ENCODE measurements around the gene HYAL2.
"Not testable (repeated sequence)": the region's sequence is repeated elsewhere in the genome, so short reads cannot be mapped to it uniquely, and the experiment has no call there.

Gene HYAL2

DNA sequence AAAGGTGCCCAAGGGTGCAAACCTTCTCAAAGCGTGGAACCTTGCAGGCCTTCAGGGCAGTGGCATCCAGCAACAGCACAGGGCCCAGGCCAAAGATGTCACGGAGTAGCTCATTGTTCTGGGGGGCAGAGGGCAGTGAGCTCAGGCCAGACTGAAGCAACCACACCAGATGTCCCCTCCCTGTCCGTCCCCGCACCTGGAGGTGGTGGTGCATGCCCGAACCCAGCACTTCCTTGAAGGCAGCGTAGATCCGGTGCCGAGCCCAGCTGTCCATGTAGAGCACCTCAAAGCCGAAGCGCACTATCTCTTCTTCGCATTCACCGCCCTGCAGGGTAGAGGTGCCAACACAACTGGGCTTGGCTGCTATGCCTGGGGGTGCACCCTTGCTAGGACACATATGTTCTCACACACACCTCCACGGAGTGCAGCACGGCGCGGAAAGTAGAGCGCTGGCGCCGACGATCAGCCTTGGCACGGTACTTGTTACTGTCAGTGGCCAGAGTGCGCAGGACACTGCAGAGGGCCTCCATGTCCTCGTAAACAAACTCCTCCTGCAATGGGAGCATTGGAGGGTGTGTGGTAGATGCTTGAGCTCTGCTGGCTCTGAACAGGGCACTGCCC is 34.0 kb downstream of the HYAL2 start:
- DNase-seq, result no peak

DNA sequence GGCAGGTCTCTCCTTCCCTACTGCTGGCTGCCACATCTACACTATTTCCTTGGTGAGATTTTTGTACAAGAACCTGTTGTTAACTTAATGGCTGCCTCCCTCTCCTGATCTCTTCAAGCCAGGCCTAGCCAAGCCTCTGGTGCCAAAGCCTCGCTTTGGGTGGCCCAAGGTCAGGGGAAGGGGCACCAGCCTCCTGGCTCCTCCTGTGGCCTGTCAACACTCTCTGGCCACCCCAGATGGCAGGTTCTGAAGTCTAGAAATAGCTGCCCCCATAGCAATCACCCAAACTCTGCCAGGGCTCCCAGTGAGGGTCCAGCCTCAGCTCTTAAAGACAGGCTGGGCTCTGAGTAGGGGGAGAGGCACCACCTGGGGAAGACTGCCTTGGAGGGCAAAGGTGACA is 35.3 kb downstream of the HYAL2 start:
- DNase-seq, result no peak

DNA sequence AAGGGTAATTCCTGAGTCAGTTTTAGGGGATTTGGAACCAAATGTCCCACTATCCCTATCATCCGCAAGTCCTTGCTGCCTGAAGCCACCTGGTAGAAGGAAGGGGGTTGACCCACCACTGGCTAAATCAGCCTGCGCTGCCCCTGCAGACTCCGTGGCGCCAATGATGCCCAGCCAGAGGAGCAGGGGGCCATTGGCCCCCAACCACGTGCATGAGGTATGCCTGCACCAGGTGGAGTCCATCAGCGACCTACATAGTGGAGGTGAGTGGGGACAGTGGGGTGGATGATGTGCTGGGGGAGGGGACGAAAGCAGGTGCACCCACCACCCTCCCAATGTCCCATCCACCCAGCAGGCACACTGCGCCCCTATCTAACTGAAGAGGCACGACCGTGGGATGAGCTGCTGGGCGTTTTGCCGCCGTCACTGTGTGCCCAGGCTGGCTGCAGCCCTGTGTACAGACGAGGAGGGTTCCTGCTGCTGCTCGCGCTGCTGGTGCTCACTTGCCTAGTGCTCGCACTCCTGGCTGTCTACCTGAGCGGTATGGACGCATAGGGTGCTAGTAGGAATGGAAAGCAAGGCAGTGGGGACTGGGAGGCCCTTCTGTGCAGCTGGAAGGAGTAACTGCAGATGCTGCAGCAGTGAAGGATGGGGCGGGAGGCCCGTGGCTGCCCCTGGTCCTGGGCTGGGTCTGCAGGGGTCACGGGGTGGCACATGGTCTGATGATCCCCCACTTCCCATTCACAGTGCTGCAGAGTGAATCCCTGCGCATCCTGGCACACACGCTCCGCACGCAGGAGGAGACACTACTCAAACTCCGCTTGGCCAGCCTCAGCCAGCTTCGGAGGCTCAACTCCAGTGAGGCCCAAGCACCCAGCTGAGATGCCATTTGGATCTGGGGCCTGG is 36.0 kb downstream of the HYAL2 start:
- no peak for DNase-seq

DNA sequence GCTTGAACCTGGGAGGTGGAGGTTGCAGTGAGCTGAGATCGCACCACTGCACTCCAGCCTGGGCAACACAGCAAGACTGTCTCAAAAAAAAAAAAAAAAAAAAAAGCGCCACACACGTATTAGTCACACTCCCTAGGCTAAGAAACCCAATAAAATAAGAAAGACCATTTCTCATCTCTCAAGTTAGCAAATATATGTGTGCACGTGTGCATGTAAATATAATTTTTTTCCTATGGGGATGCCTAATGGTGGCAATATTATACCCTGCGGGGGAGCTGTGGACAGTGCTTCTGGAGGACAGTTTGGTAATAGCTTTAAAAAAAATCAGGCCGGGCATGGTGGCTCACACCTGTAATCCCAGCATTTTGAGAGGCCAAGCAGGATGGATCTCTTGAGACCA is 38.4 kb downstream of the HYAL2 start:
- DNase-seq, result not testable (repeated sequence)

DNA sequence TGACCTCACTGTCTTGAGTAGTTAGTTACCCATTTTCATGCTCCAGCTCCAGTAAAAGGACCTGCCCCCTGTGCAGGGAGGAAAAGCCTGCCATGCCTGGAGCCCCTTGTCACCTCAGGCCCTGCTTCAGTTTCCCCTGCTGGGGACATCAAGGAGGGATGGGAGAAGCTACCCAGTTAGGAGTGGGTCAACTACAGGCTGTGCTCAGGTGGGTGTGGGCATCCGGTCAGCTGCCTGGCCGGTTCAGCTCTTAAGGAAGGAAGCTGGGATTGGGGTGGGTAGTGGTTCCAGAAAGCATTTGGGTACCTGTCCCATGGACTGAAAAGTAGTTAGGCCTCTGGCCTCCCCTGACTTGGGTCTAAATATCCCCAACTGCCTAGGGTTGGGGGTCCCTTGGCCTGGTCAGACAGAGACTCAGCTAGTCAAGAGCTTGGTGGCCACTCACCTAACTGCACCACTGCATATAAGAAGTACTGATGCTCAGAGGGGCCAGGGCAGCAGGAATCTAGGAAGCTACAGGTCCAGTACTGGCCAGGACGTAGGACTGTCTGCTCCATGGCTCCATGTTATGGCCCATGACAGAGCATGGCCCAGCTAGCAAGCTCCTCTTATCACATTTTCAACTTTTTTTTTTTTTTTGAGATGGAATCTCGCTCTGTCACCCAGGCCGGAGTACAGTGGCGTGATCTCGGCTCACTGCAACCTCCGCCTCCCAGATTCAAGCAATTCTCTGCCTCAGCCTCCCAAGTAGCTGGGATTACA is 43.1 kb downstream of the HYAL2 start:
- no peak for DNase-seq

DNA sequence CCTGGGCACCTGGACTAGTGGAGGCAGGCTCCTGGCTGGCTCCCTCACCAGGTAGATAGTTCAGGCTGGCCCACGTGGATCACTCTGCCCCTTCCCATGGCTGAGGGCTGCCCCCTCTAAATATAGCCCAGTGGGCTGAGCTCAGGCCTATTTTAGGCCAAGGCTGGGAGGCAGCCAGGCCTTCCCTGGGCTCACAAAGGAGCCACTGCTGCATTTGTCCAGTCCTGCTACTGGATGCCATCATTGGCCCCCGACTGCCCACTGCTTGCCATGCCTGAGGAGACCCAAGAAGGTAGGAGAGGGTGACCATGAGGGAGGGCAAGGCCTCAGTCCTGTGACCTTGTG is 43.7 kb downstream of the HYAL2 start, which contains the start of gene LSMEM2:
TSS of gene LSMEM2 (plus strand) at position 208 of the 345 bp plus-strand sequence. CDS start at position 235, 27 bp downstream.
- no peak for DNase-seq

DNA sequence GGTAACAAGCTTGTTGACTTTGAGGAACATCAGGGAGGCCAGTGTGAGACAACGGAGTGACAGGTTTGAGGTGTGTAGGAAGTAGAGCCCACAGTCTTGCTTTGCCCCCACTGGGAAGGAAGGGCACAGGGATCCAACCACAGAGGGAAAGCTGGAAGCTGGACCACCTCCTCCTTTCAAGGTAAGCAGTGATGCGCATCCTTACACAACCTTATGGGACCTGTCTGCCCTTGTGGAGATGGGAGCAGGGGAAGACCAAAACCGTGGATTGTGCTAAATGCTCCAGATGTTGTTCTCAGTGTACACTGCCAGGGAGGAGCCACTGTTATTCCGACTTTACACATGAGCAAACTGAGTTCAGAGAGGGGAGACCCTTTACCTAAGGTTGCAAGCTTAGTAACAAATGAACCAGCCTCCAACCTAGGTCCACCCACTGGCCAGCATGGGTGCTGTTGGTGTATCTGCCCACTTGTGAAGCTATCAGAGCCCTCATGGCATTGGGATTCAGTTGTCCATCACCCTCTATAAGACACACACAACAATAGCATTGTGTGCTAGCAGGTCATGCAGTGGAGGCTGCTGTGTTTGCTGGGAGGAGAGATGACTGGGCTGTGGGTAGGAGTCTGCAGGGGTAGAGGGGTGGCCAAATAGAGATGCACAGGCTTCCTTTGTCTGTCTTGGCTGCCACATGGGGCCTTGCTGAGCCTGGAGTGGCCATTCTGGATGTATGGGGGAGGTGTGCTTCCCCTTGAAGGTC is 44.2 kb downstream of the HYAL2 start:
- no peak for DNase-seq

DNA sequence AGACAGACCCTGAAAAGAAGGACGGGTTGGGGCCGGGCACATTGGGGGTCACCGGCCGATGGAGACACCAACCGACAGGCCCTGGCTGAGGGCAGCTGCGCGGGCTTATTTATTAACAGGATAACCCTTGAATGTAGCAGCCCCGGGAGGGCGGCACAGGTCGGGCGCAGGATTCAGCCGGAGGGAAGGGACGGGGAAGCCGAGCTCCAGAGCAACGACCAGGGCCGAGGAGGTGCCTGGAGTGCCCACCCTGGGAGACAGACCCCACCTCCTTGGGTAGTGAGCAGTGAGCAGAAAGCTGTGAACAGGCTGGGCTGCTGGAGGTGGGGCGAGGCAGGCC is 45.8 kb downstream of the HYAL2 start:
- DNase-seq, result no peak

DNA sequence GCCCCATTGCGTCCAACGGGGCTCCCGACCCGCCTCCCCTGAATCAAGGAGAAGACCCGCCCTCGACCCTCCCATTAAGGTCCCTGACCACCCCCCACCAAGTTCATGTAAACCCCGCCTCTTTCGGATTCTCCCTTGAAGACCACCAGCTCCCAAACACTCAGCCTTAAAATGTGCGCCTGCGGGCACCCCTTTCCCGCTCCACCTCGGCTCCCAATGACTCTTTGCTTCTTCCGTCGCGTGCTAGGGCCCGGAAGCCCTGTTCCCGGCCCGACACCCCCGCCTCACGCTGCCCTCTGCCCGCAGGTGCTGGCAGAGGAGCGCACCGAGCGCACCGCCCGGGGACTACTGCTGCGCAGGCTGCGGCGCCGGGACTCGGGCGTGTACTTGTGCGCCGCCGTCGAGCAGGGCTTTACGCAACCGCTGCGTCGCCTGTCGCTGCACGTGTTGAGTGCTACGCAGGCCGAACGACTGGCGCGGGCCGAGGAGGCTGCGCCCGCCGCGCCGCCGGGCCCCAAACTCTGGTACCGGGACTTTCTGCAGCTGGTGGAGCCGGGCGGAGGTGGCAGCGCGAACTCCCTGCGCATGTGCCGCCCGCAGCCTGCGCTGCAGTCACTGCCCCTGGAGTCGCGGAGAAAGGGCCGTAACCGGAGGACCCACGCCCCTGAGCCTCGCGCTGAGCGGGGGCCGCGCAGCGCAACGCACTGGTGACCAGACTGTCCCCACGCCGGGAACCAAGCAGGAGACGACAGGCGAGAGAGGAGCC is 46.4 kb downstream of the HYAL2 start:
- peak; percentile 68 for DNase-seq

DNA sequence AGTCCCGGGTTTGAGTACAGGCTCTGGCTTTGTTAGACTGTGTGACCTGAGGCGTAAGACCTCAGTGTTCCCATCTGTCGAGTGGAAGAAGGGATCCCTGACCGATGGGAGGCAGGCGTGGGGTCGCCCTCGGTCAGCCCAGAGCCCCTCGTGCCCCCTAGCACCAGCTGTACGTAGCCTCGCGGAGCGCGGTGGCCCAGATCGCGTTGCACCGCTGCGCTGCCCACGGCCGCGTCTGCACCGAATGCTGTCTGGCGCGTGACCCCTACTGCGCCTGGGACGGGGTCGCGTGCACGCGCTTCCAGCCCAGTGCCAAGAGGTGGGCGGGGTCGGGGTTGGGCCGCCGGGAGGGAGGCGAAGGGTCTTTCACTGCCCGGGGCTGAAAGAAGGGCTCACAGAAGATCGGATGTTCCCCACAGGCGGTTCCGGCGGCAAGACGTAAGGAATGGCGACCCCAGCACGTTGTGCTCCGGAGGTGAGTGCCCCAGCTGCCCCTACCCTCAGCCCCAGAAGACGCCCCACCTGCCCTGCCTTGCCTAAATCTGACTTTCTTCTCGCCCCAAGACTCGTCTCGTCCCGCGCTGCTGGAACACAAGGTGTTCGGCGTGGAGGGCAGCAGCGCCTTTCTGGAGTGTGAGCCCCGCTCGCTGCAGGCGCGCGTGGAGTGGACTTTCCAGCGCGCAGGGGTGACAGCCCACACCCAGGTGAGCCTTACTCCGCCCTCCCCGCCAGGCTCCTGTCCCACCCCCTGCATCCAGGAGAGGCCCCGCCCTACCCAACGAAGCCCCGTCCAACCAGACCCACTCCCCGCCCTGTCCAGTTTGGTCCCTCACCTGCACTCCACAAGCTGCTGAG is 47.2 kb downstream of the HYAL2 start:
- no peak for DNase-seq

DNA sequence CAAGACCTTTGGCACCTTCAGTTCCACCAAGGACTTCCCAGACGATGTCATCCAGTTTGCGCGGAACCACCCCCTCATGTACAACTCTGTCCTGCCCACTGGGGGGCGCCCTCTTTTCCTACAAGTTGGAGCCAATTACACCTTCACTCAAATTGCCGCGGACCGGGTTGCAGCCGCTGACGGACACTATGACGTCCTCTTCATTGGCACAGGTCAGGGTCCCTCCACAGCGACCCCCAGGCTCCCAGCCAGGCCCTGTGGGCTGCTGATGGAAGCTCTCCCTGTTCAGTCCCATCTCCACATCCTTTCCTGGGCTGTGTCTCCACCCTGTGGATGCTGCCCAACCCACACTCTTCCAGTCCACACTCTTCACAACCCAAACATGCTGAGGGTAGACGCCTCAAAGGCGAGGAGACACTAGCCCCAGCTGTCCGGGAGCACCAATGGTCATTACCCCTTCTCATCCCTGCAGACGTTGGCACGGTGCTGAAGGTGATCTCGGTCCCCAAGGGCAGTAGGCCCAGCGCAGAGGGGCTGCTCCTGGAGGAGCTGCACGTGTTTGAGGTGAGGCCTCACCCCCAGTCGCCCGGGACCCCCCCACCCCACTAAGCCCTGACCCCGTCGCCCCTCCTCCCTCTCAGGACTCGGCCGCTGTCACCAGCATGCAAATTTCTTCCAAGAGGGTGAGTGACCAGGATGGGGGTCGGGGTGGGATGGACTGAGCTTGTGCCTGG is 48.0 kb downstream of the HYAL2 start:
- DNase-seq, result peak; percentile 87

DNA sequence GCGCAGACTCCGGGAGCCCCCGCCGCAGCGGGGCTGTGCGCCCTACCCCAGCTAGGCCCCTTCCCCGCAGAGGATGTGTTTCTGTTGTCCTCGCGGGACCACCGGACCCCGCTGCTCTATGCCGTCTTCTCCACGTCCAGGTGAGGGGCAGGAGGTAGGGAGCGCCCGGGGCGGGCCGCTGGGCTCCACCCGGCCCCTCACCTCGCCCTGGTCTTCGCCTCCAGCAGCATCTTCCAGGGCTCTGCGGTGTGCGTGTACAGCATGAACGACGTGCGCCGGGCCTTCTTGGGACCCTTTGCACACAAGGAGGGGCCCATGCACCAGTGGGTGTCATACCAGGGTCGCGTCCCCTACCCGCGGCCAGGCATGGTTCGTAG is 48.9 kb downstream of the HYAL2 start:
- DNase-seq, result no peak

DNA sequence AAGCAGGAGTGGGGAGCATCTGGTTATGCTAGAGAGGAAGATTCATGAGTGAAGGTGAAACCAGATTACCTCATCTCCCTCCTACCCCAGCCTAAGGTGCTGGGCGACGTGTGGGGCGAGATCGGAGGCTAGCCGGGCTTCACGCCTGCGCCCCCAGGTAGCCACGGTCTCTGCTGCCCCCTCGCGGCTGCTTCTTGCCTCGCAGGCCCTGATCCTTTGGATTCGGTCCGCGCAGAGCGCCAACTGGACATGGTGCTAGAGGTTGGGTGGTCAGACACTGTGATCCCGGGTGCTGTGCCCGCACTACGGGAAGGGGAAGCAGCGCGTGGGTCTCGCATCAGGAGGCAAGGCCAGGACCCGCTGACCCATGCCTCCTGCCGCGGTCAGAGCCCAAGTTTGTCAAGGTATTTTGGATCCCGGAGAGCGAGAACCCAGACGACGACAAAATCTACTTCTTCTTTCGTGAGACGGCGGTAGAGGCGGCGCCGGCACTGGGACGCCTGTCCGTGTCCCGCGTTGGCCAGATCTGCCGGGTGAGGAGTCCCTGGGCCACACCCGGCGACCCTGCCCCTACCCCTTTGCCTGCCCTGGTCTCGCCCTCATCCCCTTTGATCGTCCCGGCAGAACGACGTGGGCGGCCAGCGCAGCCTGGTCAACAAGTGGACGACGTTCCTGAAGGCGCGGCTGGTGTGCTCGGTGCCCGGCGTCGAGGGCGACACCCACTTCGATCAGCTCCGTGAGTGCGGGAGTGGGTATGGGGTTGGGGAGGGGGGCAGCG is 49.4 kb downstream of the HYAL2 start:
- peak; percentile 94 for DNase-seq

DNA sequence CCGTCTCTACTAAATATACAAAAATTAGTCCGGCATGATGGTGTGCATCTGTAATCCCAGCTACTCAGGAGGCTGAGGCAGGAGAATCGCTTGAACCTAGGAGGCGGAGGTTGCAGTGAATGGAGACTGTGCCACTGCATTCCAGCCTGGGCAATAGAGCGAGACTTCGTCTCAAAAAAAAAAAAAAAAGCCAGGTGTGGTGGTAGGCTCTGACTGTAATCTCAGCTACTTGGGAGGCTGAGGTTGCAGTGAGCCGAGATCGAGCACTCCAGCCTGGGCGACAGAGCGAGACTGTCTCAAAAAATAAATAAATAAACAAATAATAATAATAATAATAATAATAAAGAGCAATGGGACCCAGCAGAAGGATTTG is 50.0 kb downstream of the HYAL2 start:
- DNase-seq, result not testable (repeated sequence)

DNA sequence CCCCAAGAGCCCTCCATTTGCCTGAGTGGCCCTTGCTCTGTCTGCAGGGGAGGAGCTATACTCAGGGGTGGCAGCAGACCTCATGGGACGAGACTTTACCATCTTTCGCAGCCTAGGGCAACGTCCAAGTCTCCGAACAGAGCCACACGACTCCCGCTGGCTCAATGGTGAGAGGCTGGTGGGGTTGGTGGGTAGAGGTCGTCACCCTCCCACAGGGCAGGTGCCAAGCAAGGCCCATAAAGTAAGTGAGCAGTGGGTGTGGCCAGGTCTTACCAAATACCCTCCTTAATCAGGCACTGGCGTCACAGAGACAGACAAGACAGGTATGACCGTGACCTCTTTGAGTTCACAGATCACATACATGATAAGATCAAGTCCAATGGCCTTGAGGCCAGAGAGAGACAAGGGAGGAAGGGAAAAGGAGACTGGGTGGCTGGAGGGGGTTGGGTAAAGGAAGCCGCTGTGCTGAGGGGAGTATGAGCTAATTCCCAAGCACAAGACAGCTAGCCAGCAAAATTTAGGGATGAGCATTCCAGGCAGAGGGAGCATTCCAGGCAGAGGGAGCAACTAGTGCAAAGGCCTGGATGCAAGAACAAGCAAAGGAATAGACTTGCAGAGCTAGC is 51.1 kb downstream of the HYAL2 start:
- no peak for DNase-seq

DNA sequence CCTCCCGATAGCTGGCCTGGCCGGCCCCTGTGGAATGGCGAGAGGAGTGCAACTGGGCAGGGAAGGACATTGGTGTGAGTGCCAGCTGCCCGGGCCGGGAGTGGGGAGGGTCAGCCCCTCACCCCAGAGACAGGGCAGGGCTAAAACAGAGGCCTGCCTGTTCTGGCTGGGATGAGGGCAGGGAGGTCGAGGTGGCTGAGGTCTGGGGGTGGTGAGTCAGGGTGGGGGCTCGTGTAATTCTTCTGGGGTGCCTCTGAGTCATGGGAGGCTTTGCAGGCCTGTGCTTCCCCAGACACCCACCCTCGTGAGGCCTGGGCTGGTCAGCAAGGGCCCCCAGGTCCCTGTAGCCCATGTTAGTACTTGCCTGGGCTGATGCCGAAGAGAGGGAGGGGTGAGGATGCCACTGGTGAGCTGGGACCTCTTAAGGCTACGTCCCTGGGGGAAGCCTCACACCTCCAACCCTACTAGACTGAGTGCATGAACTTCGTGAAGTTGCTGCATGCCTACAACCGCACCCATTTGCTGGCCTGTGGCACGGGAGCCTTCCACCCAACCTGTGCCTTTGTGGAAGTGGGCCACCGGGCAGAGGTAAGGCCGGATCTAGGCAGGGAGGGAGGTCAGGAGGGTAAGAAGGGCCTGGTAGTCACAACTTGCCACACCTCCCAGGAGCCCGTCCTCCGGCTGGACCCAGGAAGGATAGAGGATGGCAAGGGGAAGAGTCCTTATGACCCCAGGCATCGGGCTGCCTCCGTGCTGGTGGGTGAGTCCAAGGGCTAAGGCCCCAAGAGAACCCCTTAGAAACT is 51.9 kb downstream of the HYAL2 start:
- no peak for DNase-seq

DNA sequence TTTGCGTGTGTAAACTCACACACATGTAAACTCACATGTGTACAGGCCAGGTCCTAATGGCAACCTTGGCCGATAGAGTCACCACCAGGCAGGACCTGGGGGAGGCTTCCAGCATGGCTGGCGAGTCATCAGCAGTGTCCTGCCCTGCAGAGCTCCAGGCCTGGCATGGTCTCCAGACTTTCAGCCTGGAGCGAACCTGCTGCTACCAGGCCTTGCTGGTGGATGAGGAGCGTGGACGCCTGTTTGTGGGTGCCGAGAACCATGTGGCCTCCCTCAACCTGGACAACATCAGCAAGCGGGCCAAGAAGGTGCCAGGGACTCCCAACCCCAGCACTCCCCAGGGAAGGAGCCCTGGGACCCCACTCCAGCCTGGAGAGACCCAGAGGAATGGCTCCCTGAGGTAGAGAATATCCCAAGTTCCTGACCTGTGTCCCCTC is 52.5 kb downstream of the HYAL2 start:
- no peak for DNase-seq

DNA sequence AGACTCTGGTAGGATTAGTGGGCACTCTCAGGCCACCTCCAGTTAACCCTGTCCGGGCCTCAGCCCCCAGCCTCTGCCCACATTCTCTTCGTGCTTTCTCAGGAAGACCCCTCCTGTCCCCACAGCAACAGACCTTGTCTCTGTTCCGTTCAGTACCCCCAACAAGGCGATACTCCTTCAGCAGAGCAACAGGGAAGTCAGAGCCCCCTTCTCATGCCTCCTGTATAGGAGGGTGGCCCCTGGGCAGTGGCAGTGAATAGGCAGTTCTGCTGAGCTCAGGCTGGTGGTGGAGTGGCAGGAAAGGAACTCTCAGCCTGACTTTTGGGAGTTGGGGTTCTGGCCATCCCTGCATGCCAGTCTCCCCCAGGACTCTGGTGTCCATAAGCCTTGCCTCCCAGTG is 53.1 kb downstream of the HYAL2 start:
- no peak for DNase-seq
